GM18861 (cell line): ENCODE results near the gene KRTAP3-2.

Source experiments
- ATAC-seq: cut with Tn5 transposase; IDR thresholded peaks from one replicate; pipeline ENCODE4 v1.9.1; 2021; ENCODE audit not compliant: unreplicated experiment

The KRTAP3-2 gene

DNA sequence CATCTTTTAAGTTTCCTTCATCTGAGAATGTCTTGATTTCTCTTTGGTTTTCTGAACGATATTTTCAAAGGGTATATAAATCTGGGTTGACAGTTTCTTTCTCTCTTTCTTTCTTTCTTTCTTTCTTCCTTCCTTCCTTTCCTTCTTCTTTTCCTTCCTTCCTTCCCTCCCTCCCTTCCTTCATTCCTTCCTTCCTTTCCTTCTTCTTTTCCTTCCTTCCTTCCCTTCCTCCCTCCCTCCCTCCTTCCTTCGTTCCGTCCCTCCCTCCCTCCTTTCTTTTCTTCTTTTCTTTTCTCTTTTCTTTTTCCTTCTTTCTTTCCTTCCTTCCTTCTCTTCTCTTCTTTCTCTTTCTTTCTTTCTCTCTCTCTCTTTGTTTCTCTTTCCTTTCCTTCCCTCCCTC, 25.3 kb downstream of the KRTAP3-2 start:
- ATAC-seq = no peak

GRCh38 chr17:40967582-40967981, 32.1 kb downstream of the KRTAP3-2 start:
- ATAC-seq = no peak

DNA sequence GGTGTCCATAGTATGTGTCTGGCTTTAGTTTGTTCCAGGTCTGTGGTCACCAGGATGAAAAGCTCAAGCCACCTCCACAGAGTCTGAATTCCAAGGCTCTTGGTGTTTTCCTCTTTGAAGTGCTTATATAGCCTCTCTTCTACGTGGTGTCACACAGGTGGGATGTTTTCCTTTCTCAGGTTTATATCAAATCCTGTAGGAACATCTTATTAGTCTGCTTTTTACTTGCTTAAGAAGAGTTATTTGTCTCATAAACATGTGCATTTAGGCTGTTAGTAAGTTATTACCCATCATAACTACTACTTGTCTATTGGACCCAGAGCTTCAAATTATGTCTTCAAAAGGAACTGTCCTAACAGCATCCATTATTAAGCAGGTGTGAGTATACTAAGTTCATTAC, 32.9 kb downstream of the KRTAP3-2 start, which contains the start of gene KRT39:
TSS of gene KRT39 (minus strand) at position 101 of the 400 bp plus-strand sequence. CDS start at position 9, 92 bp downstream.
- no peak for ATAC-seq

GRCh38 chr17:40963838-40964237, 35.9 kb downstream of the KRTAP3-2 start:
- ATAC-seq = no peak

- ATAC-seq = no peak
These were observed 37.6 kb downstream of the KRTAP3-2 start for GRCh38 chr17:40962059-40962561.

DNA sequence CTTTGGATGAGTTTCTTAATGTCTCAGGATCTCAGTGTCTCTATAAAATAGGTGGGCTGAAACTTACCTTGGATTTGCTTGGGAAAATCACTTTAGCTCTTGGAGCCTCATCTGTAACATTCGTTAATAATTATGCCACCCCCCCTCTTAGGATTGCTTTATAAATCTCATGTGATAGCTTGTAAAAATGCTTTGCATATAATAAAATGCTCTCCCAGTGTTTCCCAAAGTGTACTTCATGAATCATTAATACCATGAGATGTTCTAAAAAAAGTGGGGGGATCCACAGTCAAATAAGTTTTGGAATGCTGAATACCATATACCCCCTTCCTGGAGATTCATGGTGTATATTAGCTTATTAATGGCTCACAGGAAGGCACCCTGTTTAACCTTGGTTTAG, 38.1 kb downstream of the KRTAP3-2 start:
- no peak for ATAC-seq

GRCh38 chr17:40960144-40960543, 39.6 kb downstream of the KRTAP3-2 start:
- ATAC-seq = no peak

GRCh38 chr17:40958086-40958953, 41.4 kb downstream of the KRTAP3-2 start:
- no peak for ATAC-seq

GRCh38 chr17:40956401-40957254, 43.1 kb downstream of the KRTAP3-2 start:
- ATAC-seq = no peak

DNA sequence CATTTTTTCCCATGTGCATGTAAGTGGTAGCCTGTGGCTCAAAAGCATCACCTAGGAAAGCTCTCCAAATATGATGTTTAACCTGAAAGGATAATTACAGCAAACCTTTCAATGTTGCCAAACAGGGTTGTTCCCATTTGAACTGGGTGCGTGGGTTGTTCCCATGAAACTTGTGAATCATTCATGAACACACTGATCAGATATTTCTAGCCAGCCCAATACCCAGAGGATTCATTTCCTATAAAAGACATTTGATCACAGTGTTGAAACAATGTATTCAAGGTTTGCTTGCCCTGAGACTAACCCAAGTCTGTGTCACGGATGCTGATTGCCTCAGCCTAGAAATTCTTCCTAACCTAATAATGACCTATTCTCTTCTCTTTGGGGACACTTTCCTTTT, 45.8 kb downstream of the KRTAP3-2 start:
- ATAC-seq = no peak

DNA sequence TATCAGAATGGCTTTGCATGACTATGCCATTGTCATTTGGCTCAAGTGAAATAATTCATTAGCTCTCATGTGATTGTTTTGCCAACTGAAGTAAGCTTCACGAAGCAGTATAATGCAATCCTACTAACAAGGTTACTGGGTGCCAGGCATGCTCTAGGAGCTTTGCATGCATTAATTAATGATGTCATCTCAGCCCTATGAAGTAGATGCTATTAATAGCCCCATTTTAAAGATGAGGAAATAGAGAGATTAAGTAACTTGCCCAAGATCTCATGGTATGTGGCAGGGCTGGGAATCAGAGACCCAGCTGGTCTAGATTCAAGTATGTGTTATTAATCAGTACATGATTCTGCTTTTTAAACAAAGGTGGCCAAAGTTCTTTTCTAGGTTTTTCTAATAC, 47.0 kb downstream of the KRTAP3-2 start:
- no peak for ATAC-seq

- no peak for ATAC-seq
These were observed 47.6 kb downstream of the KRTAP3-2 start for GRCh38 chr17:40952154-40952553.

DNA sequence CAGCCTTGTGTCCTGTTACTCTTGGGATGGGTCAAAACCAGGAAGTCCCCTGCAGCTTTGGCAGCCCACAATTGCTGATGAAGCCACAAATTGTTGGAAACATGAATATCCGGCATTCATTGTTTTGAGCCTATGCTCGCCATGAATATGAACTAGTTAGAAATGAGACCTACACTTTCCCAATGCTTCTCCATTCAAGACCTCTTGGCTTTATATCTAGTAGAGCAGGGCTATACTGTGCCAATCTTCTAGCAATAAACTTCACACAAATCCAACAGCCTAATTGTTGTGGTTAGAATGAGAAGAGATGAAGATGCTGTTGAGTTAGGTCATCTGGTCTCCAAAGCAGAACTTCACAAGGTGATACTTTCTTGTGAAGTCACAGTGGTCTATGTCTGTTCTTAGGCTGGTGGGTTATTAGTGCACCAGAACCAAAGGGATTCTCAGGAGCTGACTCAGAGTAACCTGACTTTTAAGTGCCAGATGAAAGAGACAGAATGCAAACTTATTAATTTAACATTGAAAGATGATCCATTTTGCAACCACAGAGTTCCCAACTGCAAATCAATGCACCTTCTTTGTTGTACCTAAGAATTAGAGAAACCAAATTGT, 48.6 kb downstream of the KRTAP3-2 start:
- ATAC-seq = no peak

DNA sequence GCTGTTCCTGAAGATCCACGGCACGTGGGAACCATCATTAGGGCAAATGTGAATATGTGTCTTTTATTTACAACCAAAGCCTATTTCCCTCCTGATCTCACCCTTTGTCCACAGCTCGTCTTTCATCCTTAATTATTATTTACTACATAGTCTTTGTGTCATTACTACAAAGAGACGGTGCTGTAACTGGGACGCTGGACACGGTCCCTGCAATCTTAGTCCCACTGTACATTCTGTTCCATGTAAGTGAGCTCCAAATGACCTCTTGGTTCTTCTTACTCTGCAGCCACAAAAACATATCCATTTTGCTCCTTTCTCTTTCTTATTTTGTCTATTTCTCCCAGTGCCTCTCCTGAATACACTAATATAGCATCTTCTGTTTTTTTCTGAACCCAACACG, 49.5 kb downstream of the KRTAP3-2 start:
- no peak for ATAC-seq

DNA sequence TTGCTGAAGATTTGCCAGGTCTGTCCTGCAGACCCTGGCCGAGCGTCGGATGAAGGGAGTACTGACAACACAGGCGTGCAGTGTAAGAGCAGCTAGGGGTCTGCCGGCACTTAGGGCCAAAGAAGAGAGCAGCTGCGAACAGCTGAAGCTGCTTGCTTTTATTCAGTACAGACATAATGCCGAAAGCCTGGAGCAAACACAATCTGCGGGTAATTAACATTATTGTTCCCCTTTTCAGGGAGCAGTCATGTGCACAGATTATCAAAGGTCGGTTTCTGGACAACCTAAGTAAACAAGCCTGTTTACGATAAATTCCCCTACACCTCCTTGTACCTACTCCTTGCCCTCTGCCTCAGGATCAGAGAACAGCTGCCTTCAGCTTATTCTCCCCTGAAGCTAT, 50.3 kb downstream of the KRTAP3-2 start:
- ATAC-seq = no peak
